Measurements from ENCODE around the gene PDE8A. TPM values are rescaled to one million over a fixed set of nuclear protein-coding genes. Genes with fewer than 3 reads are reported as not detected.

The PDE8A gene
- total RNA-seq, 1 donor from 2014 or later, result 11.4 TPM

- Mint-ChIP-seq H3K36me3 (peaks cover 3% of the 10 kb centered on the region), H3K4me3 (no peak overlapping the region), H3K4me1 (peaks cover 5% of the 10 kb centered on the region), H3K27ac (no peak overlapping the region), H3K9me3 (no peaks in the 10 kb centered on the region), H3K27me3 (ENCODE audit: insufficient read depth, low read depth) (no peaks in the 10 kb centered on the region)
- TF ChIP-seq EZH2phosphoT487 (IDR thresholded peaks at IDR 0.05), result no peak
- TF ChIP-seq CTCF (IDR thresholded peaks at IDR 0.05), result no peak
- no peak for TF ChIP-seq EZH2 (IDR thresholded peaks at IDR 0.05)
- no peaks in the 10 kb centered on the region for H3F3A ChIP-seq (ENCODE audit: low read depth)
- no peak overlapping the region for H3K4me2 ChIP-seq
- H3K4me3 ChIP-seq, result no peak overlapping the region
- DNase-seq (ENCODE audit: low spot score), result no peak
- no peaks in the 10 kb centered on the region for H3K27me3 ChIP-seq
- no peak overlapping the region for H3K9ac ChIP-seq
- peaks cover 6% of the 10 kb centered on the region for H3K4me1 ChIP-seq
- H4K20me1 ChIP-seq (ENCODE audit: low read depth), result no peaks in the 10 kb centered on the region
- H3K79me2 ChIP-seq (ENCODE audit: low read depth), result no peaks in the 10 kb centered on the region
- H3K9me3 ChIP-seq (ENCODE audit: low read depth), result no peaks in the 10 kb centered on the region
- H2AFZ ChIP-seq (replicated peaks), result no peak overlapping the region
- no peaks in the 10 kb centered on the region for H3K36me3 ChIP-seq
- no peak overlapping the region for H3K27ac ChIP-seq
Measured at GRCh38 chr15:85071061-85071460, 89.4 kb downstream of the PDE8A start.

- H3K9me3 ChIP-seq (ENCODE audit: low read depth), result no peaks in the 10 kb centered on the region
- no peak overlapping the region for H2AFZ ChIP-seq (replicated peaks)
- no peak overlapping the region for H3K4me3 Mint-ChIP-seq
- no peaks in the 10 kb centered on the region for H3F3A ChIP-seq (ENCODE audit: low read depth)
- H3K27ac ChIP-seq, result no peak overlapping the region
- H3K27me3 Mint-ChIP-seq (ENCODE audit: insufficient read depth, low read depth), result no peaks in the 10 kb centered on the region
- H3K4me2 ChIP-seq, result no peak overlapping the region
- H3K27me3 ChIP-seq, result no peaks in the 10 kb centered on the region
- H3K4me1 ChIP-seq, result peaks cover 7% of the 10 kb centered on the region
- no peaks in the 10 kb centered on the region for H3K79me2 ChIP-seq (ENCODE audit: low read depth)
- H3K4me1 Mint-ChIP-seq, result peaks cover 6% of the 10 kb centered on the region
- H3K9ac ChIP-seq, result no peak overlapping the region
- no peak for DNase-seq (ENCODE audit: low spot score)
- H4K20me1 ChIP-seq (ENCODE audit: low read depth), result no peaks in the 10 kb centered on the region
- peaks cover 3% of the 10 kb centered on the region for H3K36me3 Mint-ChIP-seq
- H3K36me3 ChIP-seq, result no peaks in the 10 kb centered on the region
- no peak overlapping the region for H3K4me3 ChIP-seq
- H3K27ac Mint-ChIP-seq, result no peak overlapping the region
- H3K9me3 Mint-ChIP-seq, result no peaks in the 10 kb centered on the region
- TF ChIP-seq EZH2 (IDR thresholded peaks at IDR 0.05) (no peak), CTCF (IDR thresholded peaks at IDR 0.05) (no peak), EZH2phosphoT487 (IDR thresholded peaks at IDR 0.05) (no peak)
Measured at GRCh38 chr15:85071504-85071903, 89.8 kb downstream of the PDE8A start.

GRCh38 chr15:85072917-85073316, 91.3 kb downstream of the PDE8A start:
- no peak overlapping the region for H3K4me3 ChIP-seq
- H3K9ac ChIP-seq, result no peak overlapping the region
- H3K4me1 ChIP-seq, result peaks cover 7% of the 10 kb centered on the region
- Mint-ChIP-seq H3K27me3 (ENCODE audit: insufficient read depth, low read depth) (no peaks in the 10 kb centered on the region), H3K9me3 (no peaks in the 10 kb centered on the region), H3K27ac (no peak overlapping the region), H3K4me1 (peaks cover 6% of the 10 kb centered on the region), H3K4me3 (no peak overlapping the region), H3K36me3 (peaks cover 3% of the 10 kb centered on the region)
- H2AFZ ChIP-seq (replicated peaks), result no peak overlapping the region
- H3K27me3 ChIP-seq, result no peaks in the 10 kb centered on the region
- no peak overlapping the region for H3K27ac ChIP-seq
- no peaks in the 10 kb centered on the region for H4K20me1 ChIP-seq (ENCODE audit: low read depth)
- TF ChIP-seq CTCF (IDR thresholded peaks at IDR 0.05) (no peak), EZH2phosphoT487 (IDR thresholded peaks at IDR 0.05) (no peak), EZH2 (IDR thresholded peaks at IDR 0.05) (no peak)
- no peaks in the 10 kb centered on the region for H3K36me3 ChIP-seq
- no peak for DNase-seq (ENCODE audit: low spot score)
- H3K4me2 ChIP-seq, result no peak overlapping the region
- H3F3A ChIP-seq (ENCODE audit: low read depth), result no peaks in the 10 kb centered on the region
- H3K9me3 ChIP-seq (ENCODE audit: low read depth), result no peaks in the 10 kb centered on the region
- H3K79me2 ChIP-seq (ENCODE audit: low read depth), result no peaks in the 10 kb centered on the region

Data from neural progenitor cell (in vitro differentiated cells).